B cell (primary cell): Measurements from ENCODE around the gene PLXDC1.

Experiments used
- EZH2 ChIP-seq: IDR thresholded peaks from 2 replicates; pipeline ENCODE4 v1.6.1; 2012; ENCODE audit warnings: borderline replicate concordance, low read depth, mild to moderate bottlenecking, moderate library complexity, low read length; ENCODE audit not compliant: insufficient read depth, poor library complexity, severe bottlenecking
- TF ChIP-seq, protein P1 (sequence below): fragments of 200-600 bp; IDR thresholded peaks from one replicate; pipeline ENCODE4 v1.8.0; 2022; ENCODE audit warnings: antibody characterized with exemption, mild to moderate bottlenecking

DNA sequence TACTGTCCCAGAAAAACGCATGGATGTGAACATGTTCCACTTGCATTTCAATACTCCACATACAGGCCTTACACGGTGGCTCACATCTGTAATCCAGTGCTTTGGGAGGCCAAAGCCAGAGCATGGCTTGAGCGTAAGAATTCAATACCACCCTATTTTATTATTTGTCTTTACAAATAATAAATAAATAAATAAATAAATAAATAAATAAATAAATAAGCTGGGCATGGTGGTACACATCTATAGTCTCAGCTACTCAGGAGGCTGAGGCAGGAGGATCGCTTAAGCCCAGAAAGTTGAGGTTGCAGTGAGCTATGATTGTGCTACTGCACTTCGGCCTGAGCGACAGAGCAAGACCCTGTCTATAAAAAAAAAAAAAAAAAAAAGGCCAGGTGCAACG, 53.9 kb downstream of the PLXDC1 start:
- TF ChIP-seq, protein P1, sequence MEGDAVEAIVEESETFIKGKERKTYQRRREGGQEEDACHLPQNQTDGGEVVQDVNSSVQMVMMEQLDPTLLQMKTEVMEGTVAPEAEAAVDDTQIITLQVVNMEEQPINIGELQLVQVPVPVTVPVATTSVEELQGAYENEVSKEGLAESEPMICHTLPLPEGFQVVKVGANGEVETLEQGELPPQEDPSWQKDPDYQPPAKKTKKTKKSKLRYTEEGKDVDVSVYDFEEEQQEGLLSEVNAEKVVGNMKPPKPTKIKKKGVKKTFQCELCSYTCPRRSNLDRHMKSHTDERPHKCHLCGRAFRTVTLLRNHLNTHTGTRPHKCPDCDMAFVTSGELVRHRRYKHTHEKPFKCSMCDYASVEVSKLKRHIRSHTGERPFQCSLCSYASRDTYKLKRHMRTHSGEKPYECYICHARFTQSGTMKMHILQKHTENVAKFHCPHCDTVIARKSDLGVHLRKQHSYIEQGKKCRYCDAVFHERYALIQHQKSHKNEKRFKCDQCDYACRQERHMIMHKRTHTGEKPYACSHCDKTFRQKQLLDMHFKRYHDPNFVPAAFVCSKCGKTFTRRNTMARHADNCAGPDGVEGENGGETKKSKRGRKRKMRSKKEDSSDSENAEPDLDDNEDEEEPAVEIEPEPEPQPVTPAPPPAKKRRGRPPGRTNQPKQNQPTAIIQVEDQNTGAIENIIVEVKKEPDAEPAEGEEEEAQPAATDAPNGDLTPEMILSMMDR, result no peak
- no peak for TF ChIP-seq EZH2
